ENCODE measurements around the gene TYW1B.
"Not testable (repeated sequence)": the region's sequence is repeated elsewhere in the genome, so short reads cannot be mapped to it uniquely, and the experiment has no call there.

TYW1B gene

GRCh38 chr7:72810437-72810836, 17.6 kb downstream of the TYW1B start:
- not testable (repeated sequence) for DNase-seq (ENCODE audit: low read depth)

- DNase-seq (ENCODE audit: low read depth), result not testable (repeated sequence)
Measured at GRCh38 chr7:72808511-72808910, 19.5 kb downstream of the TYW1B start.

GRCh38 chr7:72806851-72807250, 21.1 kb downstream of the TYW1B start:
- not testable (repeated sequence) for DNase-seq (ENCODE audit: low read depth)

- DNase-seq (ENCODE audit: low read depth), result peak; percentile 85
Measured at GRCh38 chr7:72805526-72806494, 22.2 kb downstream of the TYW1B start.

- DNase-seq (ENCODE audit: low read depth), result not testable (repeated sequence)
Measured at GRCh38 chr7:72803778-72804177, 24.2 kb downstream of the TYW1B start.

GRCh38 chr7:72801564-72801963, 26.4 kb downstream of the TYW1B start:
- DNase-seq (ENCODE audit: low read depth), result peak; percentile 67

GRCh38 chr7:72795401-72795800, 32.6 kb downstream of the TYW1B start:
- DNase-seq (ENCODE audit: low read depth), result not testable (repeated sequence)

- no peak for DNase-seq (ENCODE audit: low read depth)
Measured at GRCh38 chr7:72793791-72794190, 34.2 kb downstream of the TYW1B start.

- not testable (repeated sequence) for DNase-seq (ENCODE audit: low read depth)
Measured at GRCh38 chr7:72790698-72791060, 37.3 kb downstream of the TYW1B start.

GRCh38 chr7:72790048-72790697, 37.8 kb downstream of the TYW1B start:
- DNase-seq (ENCODE audit: low read depth), result not testable (repeated sequence)

GRCh38 chr7:72785166-72785955, 42.6 kb downstream of the TYW1B start:
- peak; percentile 49 for DNase-seq (ENCODE audit: low read depth)

GRCh38 chr7:72783601-72784370, 44.2 kb downstream of the TYW1B start:
- peak; percentile 83 for DNase-seq (ENCODE audit: low read depth)

GRCh38 chr7:72781631-72782030, 46.4 kb downstream of the TYW1B start:
- no peak for DNase-seq (ENCODE audit: low read depth)

GRCh38 chr7:72781161-72781560, 46.8 kb downstream of the TYW1B start:
- DNase-seq (ENCODE audit: low read depth), result no peak

GRCh38 chr7:72780289-72780894, 47.6 kb downstream of the TYW1B start:
- DNase-seq (ENCODE audit: low read depth), result peak; percentile 3

- DNase-seq (ENCODE audit: low read depth), result not testable (repeated sequence)
Measured at GRCh38 chr7:72777167-72777566, 50.8 kb downstream of the TYW1B start.

- DNase-seq (ENCODE audit: low read depth), result peak; percentile 15
Measured at GRCh38 chr7:72772627-72773026, 55.4 kb downstream of the TYW1B start.

- not testable (repeated sequence) for DNase-seq (ENCODE audit: low read depth)
Measured at GRCh38 chr7:72766994-72767393, 61.0 kb downstream of the TYW1B start.

GRCh38 chr7:72760602-72761001, 67.4 kb downstream of the TYW1B start:
- DNase-seq (ENCODE audit: low read depth), result no peak

GRCh38 chr7:72754312-72754711, 73.7 kb downstream of the TYW1B start:
- DNase-seq (ENCODE audit: low read depth), result peak; percentile 64

GRCh38 chr7:72753781-72754180, 74.2 kb downstream of the TYW1B start:
- DNase-seq (ENCODE audit: low read depth), result no peak
